B cell (primary cell): ENCODE results near the gene ACSM6. TPM values are rescaled to one million over a fixed set of nuclear protein-coding genes. Genes with fewer than 3 reads are reported as not detected.
"Not testable (repeated sequence)": the region's sequence is repeated elsewhere in the genome, so short reads cannot be mapped to it uniquely, and the experiment has no call there.

Source experiments
- ATAC-seq: fragments of 200-7000 bp; cut with Tn5 transposase; one replicate; pipeline ENCODE4 v1.10.0; 2021; ENCODE audit warnings: low read depth, mild to moderate bottlenecking, moderate number of reproducible peaks, moderate library complexity
- CTCF ChIA-PET: fragments of 350-600 bp; sonication (Branson Sonifier 250); formaldehyde crosslinking; loops from one replicate; lab custom pipeline; 2021; ENCODE audit warnings: antibody characterized with exemption, inconsistent platforms; lab: Charles Lee
- POLR2A ChIA-PET: fragments of 350-600 bp; sonication (Branson Sonifier 250); formaldehyde crosslinking; loops from one replicate; lab custom pipeline; 2021; ENCODE audit warnings: antibody characterized with exemption; lab: Charles Lee
- DNase-seq: peaks from one replicate; pipeline ENCODE4 v3.0.0; 2013
- H2AFZ ChIP-seq: 2 replicates; pipeline ENCODE4 v1.6.1; 2012; ENCODE audit warnings: mild to moderate bottlenecking, low read depth, low read length; ENCODE audit not compliant: insufficient read depth, poor library complexity, severe bottlenecking
- H3K27ac ChIP-seq, 2 donors: 1 replicate in 1 of 2; 2 replicates in 1 of 2; pipeline ENCODE4 v1.5.1; 2012 to 2013; ENCODE audit warnings: low read length in 2 of 2, mild to moderate bottlenecking in 2 of 2, moderate library complexity in 1 of 2
- H3K27me3 ChIP-seq, 4 experiments: fragments of 200-600 bp in 1 of 4; sonication (generic) in 1 of 4; replicated peaks in 1 of 4; 1 replicate in 2 of 4; 2 replicates in 2 of 4; pipeline versions ENCODE4 v1.6.1 to v1.7.0; 2013 to 2016; ENCODE audit warnings: low read length in 3 of 4, mild to moderate bottlenecking in 2 of 4, mixed read lengths in 1 of 4, moderate library complexity in 1 of 4; ENCODE audit not compliant: insufficient read depth in 4 of 4, control insufficient read depth in 3 of 4; ENCODE audit errors: control extremely low read depth in 1 of 4
- H3K36me3 ChIP-seq, 2 experiments: replicated peaks in 1 of 2; 1 replicate in 1 of 2; 2 replicates in 1 of 2; pipeline versions ENCODE4 v1.6.1 to v1.7.1; 2013; ENCODE audit warnings: low read length in 1 of 2; ENCODE audit not compliant: insufficient read depth in 2 of 2, control insufficient read depth in 1 of 2; ENCODE audit errors: control extremely low read depth in 1 of 2, extremely low read depth in 1 of 2
- H3K4me1 ChIP-seq, 2 donors: fragments of 200-600 bp in 1 of 2; sonication (generic) in 1 of 2; 1 replicate in 1 of 2; 2 replicates in 1 of 2; pipeline versions ENCODE4 v1.5.1 to v1.6.1; 2013 to 2017; ENCODE audit warnings: low read length in 2 of 2; ENCODE audit not compliant: control insufficient read depth in 2 of 2, insufficient read depth in 2 of 2
- H3K4me2 ChIP-seq: replicated peaks from 2 replicates; pipeline ENCODE3; 2012; ENCODE audit warnings: mild to moderate bottlenecking, low read depth, low read length; ENCODE audit not compliant: poor library complexity, severe bottlenecking
- H3K4me3 ChIP-seq, 5 experiments: fragments of 200-600 bp in 1 of 5; sonication (generic) in 1 of 5; 1 replicate in 3 of 5; 2 replicates in 2 of 5; pipeline versions ENCODE4 v1.5.1 to v1.7.0; 2011 to 2016; ENCODE audit warnings: low read length in 4 of 5, mild to moderate bottlenecking in 4 of 5, low read depth in 2 of 5, control low read depth in 1 of 5, moderate library complexity in 1 of 5; ENCODE audit not compliant: insufficient read depth in 1 of 5; ENCODE audit errors: control extremely low read depth in 1 of 5, extremely low read depth in 1 of 5
- H3K79me2 ChIP-seq: fragments of 200-600 bp; sonication (generic); one replicate; pipeline ENCODE4 v1.6.0; 2016; ENCODE audit warnings: low read length; ENCODE audit not compliant: control insufficient read depth, insufficient read depth
- H3K9ac ChIP-seq: fragments of 200-600 bp; sonication (generic); 2 replicates; pipeline ENCODE4 v1.6.1; 2017; ENCODE audit warnings: mild to moderate bottlenecking, low read length, moderate library complexity
- H3K9me3 ChIP-seq, 3 donors: one replicate each; pipeline versions ENCODE4 v1.6.1 to v1.7.1; 2013; ENCODE audit warnings: low read length in 2 of 3; ENCODE audit not compliant: control insufficient read depth in 2 of 3, insufficient read depth in 1 of 3; ENCODE audit errors: control extremely low read depth in 1 of 3
- H4K20me1 ChIP-seq: 2 replicates; pipeline ENCODE4 v1.6.0; 2012; ENCODE audit warnings: mild to moderate bottlenecking, low read length; ENCODE audit not compliant: insufficient read depth, control insufficient read depth, poor library complexity, severe bottlenecking
- H3K27ac Mint-ChIP-seq: one replicate; pipeline ENCODE4 v1.8.0; 2021; ENCODE audit warnings: mixed read lengths
- H3K27me3 Mint-ChIP-seq: one replicate; pipeline ENCODE4 v1.8.0; 2021; ENCODE audit warnings: mixed read lengths
- H3K4me1 Mint-ChIP-seq: one replicate; pipeline ENCODE4 v1.8.0; 2021; ENCODE audit warnings: mixed read lengths
- H3K4me3 Mint-ChIP-seq: one replicate; pipeline ENCODE4 v1.8.0; 2021; ENCODE audit warnings: mixed read lengths
- H3K9me3 Mint-ChIP-seq: one replicate; pipeline ENCODE4 v1.8.0; 2022; ENCODE audit warnings: mixed read lengths; ENCODE audit not compliant: insufficient read depth
- CTCF ChIP-seq: fragments of 200-600 bp; IDR thresholded peaks from one replicate; pipeline ENCODE4 v1.8.0; 2022; ENCODE audit warnings: antibody characterized with exemption, mild to moderate bottlenecking
- EZH2 ChIP-seq: IDR thresholded peaks from 2 replicates; pipeline ENCODE4 v1.6.1; 2012; ENCODE audit warnings: borderline replicate concordance, low read depth, mild to moderate bottlenecking, moderate library complexity, low read length; ENCODE audit not compliant: insufficient read depth, poor library complexity, severe bottlenecking
- WGBS: methylation state at CpG from one replicate; pipeline ENCODE4 v1.1.5; 2013; ENCODE audit warnings: missing lambda C conversion rate; ENCODE audit not compliant: insufficient coverage; 5-methylcytosine and 5-hydroxymethylcytosine counted together
- intact Hi-C: fragments of 100-400 bp; cut with micrococcal nuclease; formaldehyde crosslinking; loops from one replicate; pipeline ENCODE4 v1.10.0; 2022
- polyA plus RNA-seq: library from polyadenylated mRNA; depleted of rRNA; stranded (reverse); fragments of >200 nt; gene quantifications from 2 replicates; pipeline ENCODE4 v1.2.3, GENCODE V29; 2012
- total RNA-seq, 2 donors: library from RNA; stranded (reverse); fragments of 120-200 nt in 1 of 2; gene quantifications; 1 replicate in 1 of 2; 2 replicates in 1 of 2; pipeline versions ENCODE4 v1.2.3 to v1.2.4, GENCODE V29; 2013 to 2022

The ACSM6 gene
- total and polyA plus RNA-seq, 2 donors (not counting 1 experiment from before 2014, with no cell fraction given) = not detected

GRCh38 chr10:95237376-95238170 lies 43.5 kb downstream of the ACSM6 start:
- POLR2A ChIA-PET = interaction anchor here (0.7 kb wide), 1 partner anchor 136 kb away, joined by 3 read pairs; no protein-coding TSS in a partner anchor

DNA sequence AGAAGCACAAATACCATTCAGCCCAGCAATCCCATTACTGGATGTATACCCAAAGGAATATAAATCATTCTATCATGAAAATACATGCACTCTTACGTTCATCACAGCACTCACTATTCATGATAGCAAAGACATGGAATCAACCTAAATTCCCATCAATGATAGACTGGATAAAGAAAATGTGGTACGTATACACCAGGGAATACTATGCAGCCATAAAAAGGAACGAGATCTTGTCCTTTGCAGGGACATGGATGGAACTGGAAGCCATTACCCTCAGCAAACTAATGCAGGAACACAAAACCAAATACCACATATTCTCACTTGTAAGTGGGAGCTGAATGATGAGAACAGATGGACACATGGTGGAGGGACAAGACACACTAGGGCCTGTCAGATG lies 46.1 kb downstream of the ACSM6 start:
- intact Hi-C loops, H3K9me3 ChIP-seq, H3K4me3 Mint-ChIP-seq, H4K20me1 ChIP-seq, ATAC-seq, POLR2A ChIA-PET, H3K4me3 ChIP-seq, H3K9me3 Mint-ChIP-seq, DNase-seq, H3K4me2 ChIP-seq, H3K27me3 Mint-ChIP-seq, H2AFZ ChIP-seq, H3K27me3 ChIP-seq, H3K27ac Mint-ChIP-seq, H3K27ac ChIP-seq, H3K9ac ChIP-seq: not testable (repeated sequence)
- CTCF ChIA-PET = interaction anchor here (1.5 to 11.7 kb wide), 2 partner anchors 56 to 120 kb away, joined by 3 to 644 read pairs; no protein-coding TSS in a partner anchor
- 80% methylated on average over 1 of the region's 3 CpGs for whole genome bisulfite sequencing
- peaks cover 23% of the 10 kb centered on the region for H3K4me1 Mint-ChIP-seq
- Histone ChIP-seq H3K36me3 (peaks cover 9 to 77% of the 10 kb centered on the region in 2 experiments), H3K4me1 (peaks cover 11 to 13% of the 10 kb centered on the region in 2 donors), H3K79me2 (peaks cover 31% of the 10 kb centered on the region)

More at GRCh38 chr10:95237376-95238170, 43.5 kb downstream of the ACSM6 start:
- no peaks in the 10 kb centered on the region for H3K9me3 ChIP-seq
- peaks cover 11 to 13% of the 10 kb centered on the region in 2 donors for H3K4me1 ChIP-seq
- H3K27me3 ChIP-seq = no peaks in the 10 kb centered on the region
- no peak overlapping the region for H3K4me3 Mint-ChIP-seq
- H4K20me1 ChIP-seq = peaks cover 2% of the 10 kb centered on the region
- H3K27ac Mint-ChIP-seq = peak overlapping the region; percentile 69
- 92% methylated on average over 7 of the region's 12 CpGs for WGBS
- peaks cover 4% of the 10 kb centered on the region for H3K9me3 Mint-ChIP-seq
- no peak overlapping the region for H3K4me2 ChIP-seq
- no peak overlapping the region for H3K27ac ChIP-seq
- CTCF ChIA-PET = interaction anchor here (0.8 to 5.9 kb wide), 3 partner anchors 9 to 126 kb away, joined by 3 to 34 read pairs (median 6); no protein-coding TSS in a partner anchor
- no peak for ATAC-seq
- no peak for DNase-seq
- peaks cover 23% of the 10 kb centered on the region for H3K79me2 ChIP-seq
- H3K9ac ChIP-seq = no peak overlapping the region
- H3K27me3 Mint-ChIP-seq = no peaks in the 10 kb centered on the region
- H3K4me1 Mint-ChIP-seq = peaks cover 20% of the 10 kb centered on the region
- H2AFZ ChIP-seq = no peak overlapping the region
- intact Hi-C loops = loop anchor here (2.0 kb wide), 1 partner anchor 55 kb away; no protein-coding TSS in a partner anchor
- no peak overlapping the region for H3K4me3 ChIP-seq
- no peak for TF ChIP-seq EZH2
- no peak for TF ChIP-seq CTCF
- H3K36me3 ChIP-seq = peaks cover 8 to 75% of the 10 kb centered on the region in 2 experiments
